ENCODE data around the gene AKAP13.

DNA sequence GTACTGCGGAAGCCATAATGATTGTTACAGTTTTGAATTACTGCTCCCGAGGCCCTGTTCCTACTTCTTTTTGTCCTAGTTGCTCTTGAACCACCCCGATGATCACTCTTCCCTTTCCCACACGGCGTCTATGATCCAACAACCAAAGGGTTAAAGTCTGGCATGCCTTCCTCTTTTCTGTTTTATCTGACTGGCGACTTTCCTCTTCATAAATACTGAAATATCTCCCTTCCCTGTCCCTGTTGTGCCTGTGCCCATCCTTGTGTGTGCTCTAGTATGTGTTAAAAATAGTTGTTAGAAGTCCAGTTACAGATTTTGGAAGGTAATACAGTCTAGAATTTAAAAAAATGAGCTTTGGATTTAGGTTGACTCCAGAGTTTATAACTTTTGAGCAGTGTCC is 83.6 kb downstream of the AKAP13 start:
- TF ChIP-seq, protein P1, sequence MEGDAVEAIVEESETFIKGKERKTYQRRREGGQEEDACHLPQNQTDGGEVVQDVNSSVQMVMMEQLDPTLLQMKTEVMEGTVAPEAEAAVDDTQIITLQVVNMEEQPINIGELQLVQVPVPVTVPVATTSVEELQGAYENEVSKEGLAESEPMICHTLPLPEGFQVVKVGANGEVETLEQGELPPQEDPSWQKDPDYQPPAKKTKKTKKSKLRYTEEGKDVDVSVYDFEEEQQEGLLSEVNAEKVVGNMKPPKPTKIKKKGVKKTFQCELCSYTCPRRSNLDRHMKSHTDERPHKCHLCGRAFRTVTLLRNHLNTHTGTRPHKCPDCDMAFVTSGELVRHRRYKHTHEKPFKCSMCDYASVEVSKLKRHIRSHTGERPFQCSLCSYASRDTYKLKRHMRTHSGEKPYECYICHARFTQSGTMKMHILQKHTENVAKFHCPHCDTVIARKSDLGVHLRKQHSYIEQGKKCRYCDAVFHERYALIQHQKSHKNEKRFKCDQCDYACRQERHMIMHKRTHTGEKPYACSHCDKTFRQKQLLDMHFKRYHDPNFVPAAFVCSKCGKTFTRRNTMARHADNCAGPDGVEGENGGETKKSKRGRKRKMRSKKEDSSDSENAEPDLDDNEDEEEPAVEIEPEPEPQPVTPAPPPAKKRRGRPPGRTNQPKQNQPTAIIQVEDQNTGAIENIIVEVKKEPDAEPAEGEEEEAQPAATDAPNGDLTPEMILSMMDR (IDR thresholded peaks at IDR 0.05), result no peak
- no peak for TF ChIP-seq POLR2A (IDR thresholded peaks at IDR 0.05)

Measured in esophagus squamous epithelium (tissue), 4 donors.